Cardiac muscle cell (in vitro differentiated cells and primary cell): ENCODE results near the gene PAQR7. TPM values are rescaled to one million over a fixed set of nuclear protein-coding genes. Genes with fewer than 3 reads are reported as not detected.

Experiments
- DNase-seq, 2 donors: peaks; one replicate each; pipeline versions ENCODE4 v3.0.0 to v3.0.0-alpha.2; 2010 to 2017; ENCODE audit warnings: low read depth in 1 of 2, low spot score in 1 of 2
- H3K27ac ChIP-seq: fragments of 200-600 bp; sonication (generic); 2 replicates; pipeline ENCODE4 v1.5.1; 2016
- H3K27me3 ChIP-seq: fragments of 200-600 bp; sonication (generic); 2 replicates; pipeline ENCODE4 v1.6.0; 2016; ENCODE audit warnings: control low read depth
- H3K36me3 ChIP-seq: fragments of 200-600 bp; sonication (generic); 2 replicates; pipeline ENCODE4 v1.5.1; 2016; ENCODE audit warnings: control low read depth
- H3K4me1 ChIP-seq: fragments of 200-600 bp; sonication (generic); 2 replicates; pipeline ENCODE4 v1.8.1; 2017; ENCODE audit warnings: low read depth, mild to moderate bottlenecking, mixed run types
- H3K4me3 ChIP-seq: fragments of 200-600 bp; sonication (generic); 2 replicates; pipeline ENCODE4 v1.5.1; 2016; ENCODE audit warnings: mild to moderate bottlenecking
- H3K9me3 ChIP-seq: fragments of 200-600 bp; sonication (generic); 2 replicates; pipeline ENCODE4 v1.5.1; 2017; ENCODE audit warnings: low read depth, mild to moderate bottlenecking, control low read depth
- CTCF ChIP-seq: IDR thresholded peaks from 2 replicates; pipeline ENCODE4 v1.5.1; 2012; ENCODE audit warnings: low read depth, mild to moderate bottlenecking, low read length
- polyA plus RNA-seq: library from polyadenylated mRNA; unstranded; fragments of >200 nt; fragmentation: Nextera tagmentation; extraction: Ambion mirVana; gene quantifications from 2 replicates; pipeline ENCODE4 v1.2.1, GENCODE V29; 2016
- total RNA-seq: library from RNA; depleted of rRNA; stranded (reverse); fragments of >200 nt; gene quantifications from 2 replicates; pipeline ENCODE4 v1.2.3, GENCODE V29; 2016

PAQR7 gene
- total and polyA plus RNA-seq, 2 experiments from 2014 or later = 3.1 to 12.5 TPM

GRCh38 chr1:25817840-25818501, 57.5 kb downstream of the PAQR7 start:
- Histone ChIP-seq H3K27me3 (no peaks in the 10 kb centered on the region), H3K4me3 (no peak overlapping the region), H3K4me1 (peaks cover 36% of the 10 kb centered on the region), H3K36me3 (peaks cover 6% of the 10 kb centered on the region), H3K27ac (peak overlapping the region; percentile 95), H3K9me3 (no peaks in the 10 kb centered on the region)
- DNase-seq = peak in 1 of 2 donors; percentile 84
- peak; percentile 7 for TF ChIP-seq CTCF

- no peak for DNase-seq
- peak overlapping the region; percentile 95 for H3K27ac ChIP-seq
- H3K36me3 ChIP-seq = peaks cover 13% of the 10 kb centered on the region
- no peaks in the 10 kb centered on the region for H3K27me3 ChIP-seq
- TF ChIP-seq CTCF = no peak
- peaks cover 23% of the 10 kb centered on the region for H3K4me1 ChIP-seq
- H3K9me3 ChIP-seq = no peaks in the 10 kb centered on the region
- H3K4me3 ChIP-seq = no peak overlapping the region
Measured at GRCh38 chr1:25816112-25816718, 59.3 kb downstream of the PAQR7 start.

- no peak overlapping the region for H3K27ac ChIP-seq
- no peak for DNase-seq
- TF ChIP-seq CTCF = no peak
- peaks cover 13% of the 10 kb centered on the region for H3K36me3 ChIP-seq
- no peak overlapping the region for H3K4me3 ChIP-seq
- no peaks in the 10 kb centered on the region for H3K27me3 ChIP-seq
- H3K4me1 ChIP-seq = peaks cover 19% of the 10 kb centered on the region
- no peaks in the 10 kb centered on the region for H3K9me3 ChIP-seq
Measured at GRCh38 chr1:25815208-25816111, 60.0 kb downstream of the PAQR7 start.

- H3K27me3 ChIP-seq = no peaks in the 10 kb centered on the region
- no peak overlapping the region for H3K27ac ChIP-seq
- peaks cover 19% of the 10 kb centered on the region for H3K4me1 ChIP-seq
- H3K4me3 ChIP-seq = no peak overlapping the region
- no peak for TF ChIP-seq CTCF
- H3K36me3 ChIP-seq = peaks cover 13% of the 10 kb centered on the region
- no peak for DNase-seq
- no peaks in the 10 kb centered on the region for H3K9me3 ChIP-seq
Measured at GRCh38 chr1:25814549-25815087, 60.9 kb downstream of the PAQR7 start.

GRCh38 chr1:25813734-25814471, 61.6 kb downstream of the PAQR7 start:
- no peak for DNase-seq
- TF ChIP-seq CTCF = no peak
- peaks cover 17% of the 10 kb centered on the region for H3K36me3 ChIP-seq

More at GRCh38 chr1:25813734-25814471, 61.6 kb downstream of the PAQR7 start:
- H3K4me1 ChIP-seq = peaks cover 16% of the 10 kb centered on the region
- H3K4me3 ChIP-seq = no peak overlapping the region
- no peaks in the 10 kb centered on the region for H3K9me3 ChIP-seq
- H3K27me3 ChIP-seq = no peaks in the 10 kb centered on the region
- no peak overlapping the region for H3K27ac ChIP-seq
